H9 (cell line): ENCODE measurements around the gene MAP3K1. TPM values are rescaled to one million over a fixed set of nuclear protein-coding genes. Genes with fewer than 3 reads are reported as not detected.

Experiments
- DNase-seq: peaks from one replicate; pipeline ENCODE4 v3.0.0-alpha.2; 2017
- H2AFZ ChIP-seq: one replicate; pipeline ENCODE4 v1.6.1; 2013; ENCODE audit warnings: mild to moderate bottlenecking, low read length, control low read depth, moderate library complexity
- H2AK5ac ChIP-seq: 2 replicates; pipeline ENCODE4 v1.6.1; 2013; ENCODE audit warnings: low read length, control low read depth, mixed read lengths; ENCODE audit not compliant: insufficient read length
- H2BK120ac ChIP-seq: one replicate; pipeline ENCODE4 v1.6.1; 2013; ENCODE audit warnings: low read depth, mild to moderate bottlenecking, low read length, control low read depth, inconsistent platforms; ENCODE audit not compliant: poor library complexity, severe bottlenecking
- H2BK12ac ChIP-seq: 2 replicates; pipeline ENCODE4 v1.6.1; 2013; ENCODE audit warnings: low read length, control low read depth, mixed read lengths, low read depth; ENCODE audit not compliant: insufficient read length
- H2BK15ac ChIP-seq: 2 replicates; pipeline ENCODE4 v1.6.1; 2013; ENCODE audit warnings: low read depth, low read length, control low read depth
- H2BK20ac ChIP-seq: one replicate; pipeline ENCODE4 v1.6.1; 2013; ENCODE audit warnings: low read depth, mild to moderate bottlenecking, low read length, control low read depth, inconsistent platforms; ENCODE audit not compliant: poor library complexity, severe bottlenecking
- H2BK5ac ChIP-seq: 2 replicates; pipeline ENCODE4 v1.6.1; 2013; ENCODE audit warnings: low read length, control low read depth, mixed read lengths; ENCODE audit not compliant: insufficient read length
- H3K14ac ChIP-seq: 2 replicates; pipeline ENCODE4 v1.6.1; 2013; ENCODE audit warnings: low read length, control low read depth; ENCODE audit not compliant: insufficient read depth
- H3K18ac ChIP-seq: 2 replicates; pipeline ENCODE4 v1.6.1; 2013; ENCODE audit warnings: low read depth, mild to moderate bottlenecking, mixed read lengths, low read length, control low read depth; ENCODE audit not compliant: insufficient read length
- H3K23ac ChIP-seq: 2 replicates; pipeline ENCODE4 v1.6.1; 2013; ENCODE audit warnings: low read length, control low read depth, mixed read lengths, low read depth; ENCODE audit not compliant: insufficient read length
- H3K23me2 ChIP-seq: 2 replicates; pipeline ENCODE4 v1.6.1; 2013; ENCODE audit warnings: low read depth, mild to moderate bottlenecking, mixed read lengths, low read length, control low read depth; ENCODE audit not compliant: insufficient read length, poor library complexity, severe bottlenecking
- H3K27ac ChIP-seq: 2 replicates; pipeline ENCODE4 v1.5.1; 2013; ENCODE audit warnings: low read length, control low read depth, mixed read lengths, low read depth; ENCODE audit not compliant: insufficient read length
- H3K27me3 ChIP-seq: 2 replicates; pipeline ENCODE4 v1.6.1; 2013; ENCODE audit warnings: low read length, control low read depth, inconsistent platforms; ENCODE audit not compliant: insufficient read depth
- H3K4ac ChIP-seq: 2 replicates; pipeline ENCODE4 v1.6.1; 2013; ENCODE audit warnings: low read depth, mild to moderate bottlenecking, control low read depth, inconsistent platforms, low read length, moderate library complexity
- H3K4me1 ChIP-seq: 2 replicates; pipeline ENCODE4 v1.6.1; 2013; ENCODE audit warnings: low read length, control low read depth, inconsistent platforms; ENCODE audit not compliant: insufficient read depth
- H3K4me2 ChIP-seq: 2 replicates; pipeline ENCODE4 v1.6.1; 2013; ENCODE audit warnings: low read length, control low read depth, mixed read lengths; ENCODE audit not compliant: insufficient read length, insufficient read depth
- H3K56ac ChIP-seq: 2 replicates; pipeline ENCODE4 v1.6.1; 2013; ENCODE audit warnings: low read depth, mild to moderate bottlenecking, mixed read lengths, low read length, control low read depth; ENCODE audit not compliant: insufficient read length
- H3K79me1 ChIP-seq: 2 replicates; pipeline ENCODE4 v1.6.1; 2013; ENCODE audit warnings: low read depth, mild to moderate bottlenecking, moderate library complexity, low read length, control low read depth, inconsistent platforms; ENCODE audit not compliant: insufficient read depth, poor library complexity, severe bottlenecking
- H3K79me2 ChIP-seq: 2 replicates; pipeline ENCODE4 v1.6.1; 2013; ENCODE audit warnings: low read length, control low read depth, inconsistent platforms; ENCODE audit not compliant: insufficient read depth
- H3K9ac ChIP-seq: 2 replicates; pipeline ENCODE4 v1.6.1; 2013; ENCODE audit warnings: low read length, control low read depth, mixed read lengths; ENCODE audit not compliant: insufficient read length; ENCODE audit errors: extremely low read depth
- H3K9me3 ChIP-seq: one replicate; pipeline ENCODE4 v1.6.1; 2013; ENCODE audit warnings: low read depth, low read length, inconsistent platforms; ENCODE audit not compliant: control insufficient read depth
- H3T11ph ChIP-seq: one replicate; pipeline ENCODE4 v1.6.1; 2013; ENCODE audit warnings: mild to moderate bottlenecking, low read length, control low read depth, inconsistent platforms
- H4K20me1 ChIP-seq: one replicate; pipeline ENCODE4 v1.6.1; 2013; ENCODE audit not compliant: control insufficient read depth, insufficient read length, insufficient read depth
- H4K5ac ChIP-seq: 2 replicates; pipeline ENCODE4 v1.6.1; 2013; ENCODE audit warnings: low read depth, mild to moderate bottlenecking, mixed read lengths, low read length, control low read depth; ENCODE audit not compliant: insufficient read length
- H4K8ac ChIP-seq: replicated peaks from 2 replicates; pipeline ENCODE4 v1.6.1; 2013; ENCODE audit warnings: low read length, control low read depth, mixed read lengths, low read depth; ENCODE audit not compliant: insufficient read length
- H4K91ac ChIP-seq: 2 replicates; pipeline ENCODE4 v1.6.1; 2013; ENCODE audit warnings: low read depth, mild to moderate bottlenecking, moderate library complexity, mixed read lengths, low read length, control low read depth; ENCODE audit not compliant: insufficient read length
- H3K27ac Mint-ChIP-seq, 3 experiments: 2 replicates in 2 of 3; 3 replicates in 1 of 3; pipeline ENCODE4 v1.8.0; 2020 to 2021; ENCODE audit warnings: mixed read lengths in 3 of 3, mild to moderate bottlenecking in 1 of 3, moderate library complexity in 1 of 3
- H3K27me3 Mint-ChIP-seq: 2 replicates; pipeline ENCODE4 v1.8.0; 2021; ENCODE audit warnings: low read depth, mild to moderate bottlenecking, moderate library complexity, mixed read lengths
- H3K36me3 Mint-ChIP-seq, 3 experiments: 2 replicates in 2 of 3; 3 replicates in 1 of 3; pipeline ENCODE4 v1.8.0; 2020 to 2021; ENCODE audit warnings: low read depth in 3 of 3, mixed read lengths in 3 of 3; ENCODE audit not compliant: insufficient read depth in 1 of 3
- H3K4me1 Mint-ChIP-seq, 2 experiments: 2 replicates each; pipeline ENCODE4 v1.8.0; 2020; ENCODE audit warnings: mixed read lengths in 2 of 2
- H3K4me3 Mint-ChIP-seq, 2 experiments: 2 replicates in 1 of 2; 3 replicates in 1 of 2; pipeline ENCODE4 v1.8.0; 2020 to 2021; ENCODE audit warnings: mild to moderate bottlenecking in 2 of 2, mixed read lengths in 2 of 2, moderate library complexity in 1 of 2
- H3K9me3 Mint-ChIP-seq, 2 experiments: 2 replicates in 1 of 2; 3 replicates in 1 of 2; pipeline ENCODE4 v1.8.0; 2020; ENCODE audit warnings: mild to moderate bottlenecking in 2 of 2, mixed read lengths in 2 of 2, moderate library complexity in 1 of 2
- WGBS: extraction: QIAGEN DNeasy Blood & Tissue Kit; methylation state at CpG from one replicate; pipeline ENCODE4 v1.1.7; 2013; ENCODE audit warnings: missing lambda C conversion rate, low lambda C conversion rate, mixed read lengths; ENCODE audit not compliant: insufficient read length; ENCODE audit errors: extremely low coverage; 5-methylcytosine and 5-hydroxymethylcytosine counted together
- total RNA-seq: library from RNA; stranded (reverse); gene quantifications from 2 replicates; pipeline ENCODE4 v1.2.1, GENCODE V29; 2021
- TF ChIP-seq, protein P1 (sequence below): fragments of 200-600 bp; sonication (generic); conservative IDR thresholded peaks from 3 replicates; pipeline ENCODE4 v1.8.0; 2021; ENCODE audit warnings: antibody characterized with exemption, mild to moderate bottlenecking

Gene MAP3K1
- total RNA-seq, 1 experiment from 2014 or later = 11.1 TPM

DNA sequence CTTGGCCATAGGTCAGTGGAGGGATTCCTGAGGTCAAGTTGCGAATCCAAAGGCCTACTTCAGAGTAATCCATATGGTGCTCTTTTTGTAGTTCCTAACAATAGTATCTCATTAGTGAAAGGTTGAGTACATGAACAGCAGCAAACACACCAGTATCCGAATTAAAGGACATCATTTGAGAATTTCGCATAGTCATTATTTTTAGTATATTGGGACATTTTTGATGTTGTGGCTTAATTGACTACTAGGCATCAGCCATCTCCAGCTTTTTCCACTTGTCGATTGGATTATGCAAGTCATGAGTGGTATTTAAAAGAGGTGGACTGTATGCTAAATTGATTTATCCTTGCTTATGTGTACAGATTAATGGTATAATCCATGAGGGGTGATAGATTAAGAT is 23.7 kb downstream of the MAP3K1 start:
- H2BK15ac ChIP-seq = no peak overlapping the region
- H3K4me1 ChIP-seq = peaks cover 4% of the 10 kb centered on the region
- Mint-ChIP-seq H3K36me3 (no peaks in the 10 kb centered on the region), H3K27ac (peak overlapping the region in 2 of 3 experiments; percentile 43 to 53; a peak in 3 of 7 replicates), H3K4me3 (no peak overlapping the region), H3K9me3 (no peaks in the 10 kb centered on the region), H3K27me3 (no peaks in the 10 kb centered on the region), H3K4me1 (peaks cover 36 to 37% of the 10 kb centered on the region in 2 experiments)
- no peaks in the 10 kb centered on the region for H3K79me1 ChIP-seq
- no peak overlapping the region for H2BK120ac ChIP-seq
- no peak overlapping the region for H3K18ac ChIP-seq
- no peak overlapping the region for H2AK5ac ChIP-seq
- no peak overlapping the region for H3K23ac ChIP-seq
- no peak overlapping the region for H3K14ac ChIP-seq
- no peak overlapping the region for H2BK5ac ChIP-seq
- H3T11ph ChIP-seq = no peak overlapping the region
- no peak overlapping the region for H2BK12ac ChIP-seq
- no peak overlapping the region for H4K91ac ChIP-seq
- H4K5ac ChIP-seq = no peak overlapping the region
- DNase-seq = no peak
- no peak overlapping the region for H3K27ac ChIP-seq
- no CpG with 5 or more reads among the region's 4 CpGs for WGBS
- H4K20me1 ChIP-seq = no peaks in the 10 kb centered on the region
- H3K9me3 ChIP-seq = no peaks in the 10 kb centered on the region
- no peaks in the 10 kb centered on the region for H3K23me2 ChIP-seq
- TF ChIP-seq, protein P1, sequence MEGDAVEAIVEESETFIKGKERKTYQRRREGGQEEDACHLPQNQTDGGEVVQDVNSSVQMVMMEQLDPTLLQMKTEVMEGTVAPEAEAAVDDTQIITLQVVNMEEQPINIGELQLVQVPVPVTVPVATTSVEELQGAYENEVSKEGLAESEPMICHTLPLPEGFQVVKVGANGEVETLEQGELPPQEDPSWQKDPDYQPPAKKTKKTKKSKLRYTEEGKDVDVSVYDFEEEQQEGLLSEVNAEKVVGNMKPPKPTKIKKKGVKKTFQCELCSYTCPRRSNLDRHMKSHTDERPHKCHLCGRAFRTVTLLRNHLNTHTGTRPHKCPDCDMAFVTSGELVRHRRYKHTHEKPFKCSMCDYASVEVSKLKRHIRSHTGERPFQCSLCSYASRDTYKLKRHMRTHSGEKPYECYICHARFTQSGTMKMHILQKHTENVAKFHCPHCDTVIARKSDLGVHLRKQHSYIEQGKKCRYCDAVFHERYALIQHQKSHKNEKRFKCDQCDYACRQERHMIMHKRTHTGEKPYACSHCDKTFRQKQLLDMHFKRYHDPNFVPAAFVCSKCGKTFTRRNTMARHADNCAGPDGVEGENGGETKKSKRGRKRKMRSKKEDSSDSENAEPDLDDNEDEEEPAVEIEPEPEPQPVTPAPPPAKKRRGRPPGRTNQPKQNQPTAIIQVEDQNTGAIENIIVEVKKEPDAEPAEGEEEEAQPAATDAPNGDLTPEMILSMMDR = no peak
- H2AFZ ChIP-seq = no peak overlapping the region
- no peak overlapping the region for H3K4ac ChIP-seq
- H3K9ac ChIP-seq = no peak overlapping the region
- no peak overlapping the region for H4K8ac ChIP-seq
- H3K79me2 ChIP-seq = peaks cover 3% of the 10 kb centered on the region; the same call in 1 of the 2 replicates
- H3K27me3 ChIP-seq = no peaks in the 10 kb centered on the region
- H3K4me2 ChIP-seq = no peak overlapping the region
- H3K56ac ChIP-seq = no peak overlapping the region
- H2BK20ac ChIP-seq = no peak overlapping the region
